Embryonic facial prominence (tissue), 1 donor: ENCODE results near the gene SLC2A4.
"Not testable (repeated sequence)": the region's sequence is repeated elsewhere in the genome, so short reads cannot be mapped to it uniquely, and the experiment has no call there.

Experiments
- DNase-seq: peaks from one replicate; pipeline ENCODE4 v3.0.0-alpha.2; 2016; ENCODE audit errors: extremely low spot score

Gene SLC2A4

DNA sequence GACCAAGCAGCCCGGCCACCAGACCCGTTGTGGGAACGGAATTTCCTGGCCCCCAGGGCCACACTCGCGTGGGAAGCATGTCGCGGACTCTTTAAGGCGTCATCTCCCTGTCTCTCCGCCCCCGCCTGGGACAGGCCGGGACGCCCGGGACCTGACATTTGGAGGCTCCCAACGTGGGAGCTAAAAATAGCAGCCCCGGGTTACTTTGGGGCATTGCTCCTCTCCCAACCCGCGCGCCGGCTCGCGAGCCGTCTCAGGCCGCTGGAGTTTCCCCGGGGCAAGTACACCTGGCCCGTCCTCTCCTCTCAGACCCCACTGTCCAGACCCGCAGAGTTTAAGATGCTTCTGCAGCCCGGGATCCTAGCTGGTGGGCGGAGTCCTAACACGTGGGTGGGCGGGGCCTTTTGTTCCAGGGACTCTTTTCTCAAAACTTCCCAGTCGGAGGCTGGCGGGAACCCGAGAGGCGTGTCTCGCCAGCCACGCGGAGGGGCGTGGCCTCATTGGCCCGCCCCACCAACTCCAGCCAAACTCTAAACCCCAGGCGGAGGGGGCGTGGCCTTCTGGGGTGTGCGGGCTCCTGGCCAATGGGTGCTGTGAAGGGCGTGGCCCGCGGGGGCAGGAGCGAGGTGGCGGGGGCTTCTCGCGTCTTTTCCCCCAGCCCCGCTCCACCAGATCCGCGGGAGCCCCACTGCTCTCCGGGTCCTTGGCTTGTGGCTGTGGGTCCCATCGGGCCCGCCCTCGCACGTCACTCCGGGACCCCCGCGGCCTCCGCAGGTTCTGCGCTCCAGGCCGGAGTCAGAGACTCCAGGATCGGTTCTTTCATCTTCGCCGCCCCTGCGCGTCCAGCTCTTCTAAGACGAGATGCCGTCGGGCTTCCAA, at the start of gene SLC2A4:
Gene SLC2A4, plus strand, starts transcription at position 645 of the 879 bp plus-strand sequence. Its CDS starts 217 bp downstream, at position 862.
- DNase-seq = peak; percentile 85

DNA sequence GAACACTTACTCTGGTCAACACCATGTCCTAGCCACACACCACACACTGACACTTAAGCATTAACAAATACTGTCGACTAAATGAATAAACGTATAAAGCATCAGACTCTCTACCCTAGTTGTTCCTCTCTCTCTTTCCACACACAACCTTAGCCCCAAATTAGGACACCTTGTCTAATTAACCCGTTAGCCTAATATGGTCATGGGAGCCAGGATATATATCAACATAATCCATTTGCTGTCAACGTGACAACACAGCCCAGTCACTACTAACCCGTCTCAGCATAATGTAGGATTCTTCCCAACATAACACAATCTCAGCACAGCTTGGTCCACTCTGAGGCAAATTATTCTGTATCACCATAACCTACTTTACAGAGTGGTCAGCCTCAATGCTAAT, 49.4 kb upstream of the SLC2A4 start:
- DNase-seq = no peak

DNA sequence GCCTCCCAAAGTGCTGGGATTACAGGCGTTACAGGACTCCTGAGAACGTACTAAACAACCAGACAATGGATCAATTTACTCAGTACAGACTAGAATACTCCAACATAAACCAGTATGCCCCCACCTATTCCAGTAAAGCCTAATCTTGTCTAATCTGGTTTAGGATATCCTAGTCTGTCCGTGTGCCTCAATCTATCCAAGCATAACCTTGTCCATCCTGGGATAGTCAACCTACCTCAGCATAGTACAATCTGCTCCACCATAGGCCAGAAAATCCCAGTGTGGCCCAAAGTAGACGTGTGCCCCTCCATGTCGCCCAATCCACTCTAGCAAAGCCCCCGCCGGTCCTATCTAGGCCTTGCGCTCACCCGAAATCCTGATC, 47.8 kb upstream of the SLC2A4 start:
- DNase-seq = no peak

DNA sequence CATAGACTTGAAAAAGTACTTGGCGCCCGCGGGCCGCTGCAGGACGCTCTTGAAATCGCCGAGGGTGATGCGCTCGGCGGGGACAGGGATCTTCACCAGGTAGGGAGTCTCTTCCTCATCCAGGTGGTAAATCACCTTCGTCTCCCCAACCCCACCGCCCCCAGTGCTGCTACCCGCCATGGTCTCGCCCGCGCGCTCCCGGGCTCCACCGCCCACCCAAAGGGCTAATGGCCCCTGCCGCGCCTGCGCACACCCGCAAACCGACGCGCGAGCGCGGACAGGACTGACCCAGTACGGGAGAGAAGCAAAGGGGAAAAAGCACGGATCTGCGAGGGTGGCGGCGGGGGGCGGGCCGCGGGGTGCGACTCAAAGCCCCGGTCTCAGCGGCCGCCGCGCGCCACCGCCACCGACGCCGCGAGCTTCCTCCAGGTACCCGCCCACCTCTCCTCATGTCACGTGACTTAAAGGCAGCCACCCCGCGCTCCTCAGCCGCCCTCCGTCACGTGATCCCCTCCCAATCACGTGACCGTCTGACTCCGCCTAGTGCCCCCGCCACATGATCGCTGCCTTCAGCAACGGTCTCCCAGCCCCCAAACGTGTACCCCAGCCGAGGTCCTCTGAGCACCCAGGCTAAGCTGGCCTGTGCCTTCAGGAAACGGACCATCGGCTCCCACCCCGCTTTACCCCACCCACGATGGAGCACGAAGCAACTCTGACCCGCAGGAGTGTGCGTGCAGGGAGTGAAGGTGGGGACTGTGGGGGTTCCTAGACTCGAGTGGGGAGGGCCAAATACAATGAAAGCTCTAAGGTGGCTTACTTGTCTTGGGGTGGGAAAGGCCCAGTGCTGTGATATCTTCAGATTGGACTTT, 47.2 kb upstream of the SLC2A4 start, which contains the start of gene DVL2:
Gene DVL2, minus strand, starts transcription at position 435 of the 869 bp plus-strand sequence. Its CDS starts 255 bp downstream, at position 180.
- peak; percentile 97 for DNase-seq

DNA sequence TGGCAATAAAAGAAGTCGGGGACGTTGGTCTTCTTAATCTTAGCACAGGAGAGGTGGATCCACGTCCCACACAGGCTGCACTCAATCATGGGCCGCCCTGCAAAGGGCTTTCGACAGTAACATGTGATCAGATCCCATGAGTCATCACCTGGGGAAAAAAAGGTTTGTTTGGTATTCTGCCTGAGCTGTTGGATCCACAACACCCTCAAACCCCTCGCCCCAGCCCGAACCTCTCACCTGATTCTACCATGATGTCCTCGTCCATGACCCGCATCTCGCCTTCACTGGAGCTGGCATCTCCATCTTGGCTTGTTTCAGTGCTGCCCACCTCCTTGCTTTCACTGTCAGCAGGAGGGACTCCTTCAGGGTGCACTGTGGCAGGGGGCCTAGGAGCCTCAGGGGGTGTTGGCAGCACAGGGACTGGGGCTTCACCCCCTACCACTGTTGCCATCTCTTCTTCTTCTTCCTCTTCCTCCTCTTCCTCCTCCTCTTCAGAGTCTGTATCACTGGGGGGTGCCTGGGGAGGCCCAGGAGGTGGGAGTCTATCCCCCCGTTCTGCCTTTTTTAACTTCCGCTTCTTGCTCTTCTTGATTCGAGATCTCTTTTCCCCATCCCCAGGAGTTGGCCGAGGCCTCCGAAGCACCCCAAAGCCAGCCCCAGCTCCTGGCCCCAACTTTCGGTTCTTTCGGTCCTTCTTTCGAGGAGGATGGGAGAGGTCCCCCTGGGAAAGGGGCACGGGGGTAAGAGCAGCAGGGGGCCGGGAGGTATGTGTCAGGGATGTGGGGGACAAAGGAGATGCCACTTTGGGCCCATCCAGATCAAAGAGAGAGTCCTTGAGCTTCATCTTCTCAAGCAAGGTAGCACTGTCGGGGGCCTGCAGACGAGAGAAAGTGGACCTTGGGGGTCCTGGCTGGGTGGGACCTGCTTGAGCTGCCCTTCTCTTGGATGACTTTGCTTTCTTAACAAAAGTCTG, 45.5 kb upstream of the SLC2A4 start:
- no peak for DNase-seq

DNA sequence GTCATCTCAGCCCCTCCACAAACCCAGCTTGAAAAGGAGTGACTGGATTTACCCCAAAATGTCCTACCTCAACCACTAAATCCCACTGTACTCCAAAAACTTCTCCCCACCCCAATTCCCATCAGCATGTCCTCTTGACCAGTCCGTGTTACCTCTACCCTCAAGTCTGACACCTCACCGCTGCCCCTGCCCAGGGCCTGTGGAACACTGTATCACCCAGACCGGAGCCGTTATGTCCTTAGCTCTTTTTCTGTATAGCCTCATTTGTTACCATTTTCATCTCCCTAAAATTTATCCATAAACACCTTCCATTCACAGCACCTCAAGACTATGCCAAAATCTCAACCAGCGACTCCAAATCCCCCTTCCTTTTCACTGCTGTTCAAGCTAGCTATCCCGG, 44.7 kb upstream of the SLC2A4 start:
- DNase-seq = no peak

DNA sequence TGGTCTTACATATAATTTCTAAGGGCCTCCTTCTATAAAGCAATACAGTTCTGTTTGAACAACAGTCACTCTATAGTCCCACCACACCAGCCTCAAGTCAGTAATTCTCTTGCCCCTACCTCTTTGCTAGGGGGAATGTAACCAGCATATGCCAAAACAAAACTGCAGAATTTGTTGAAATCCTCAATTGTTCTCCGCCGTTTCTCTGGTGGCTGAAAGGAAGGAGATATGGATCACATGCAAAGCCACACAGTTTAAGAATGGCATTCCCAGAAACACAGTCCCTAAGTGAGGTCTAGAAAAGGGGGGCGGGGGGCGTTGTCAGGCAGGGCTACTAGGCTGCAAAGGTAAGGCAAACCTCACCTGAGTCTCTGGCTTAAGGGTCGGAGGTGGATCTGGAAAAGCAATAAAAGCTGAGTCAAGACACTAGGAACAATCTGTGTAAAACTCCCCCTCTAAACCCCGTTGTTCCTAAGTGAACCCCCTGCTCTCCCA, 44.2 kb upstream of the SLC2A4 start:
- no peak for DNase-seq

DNA sequence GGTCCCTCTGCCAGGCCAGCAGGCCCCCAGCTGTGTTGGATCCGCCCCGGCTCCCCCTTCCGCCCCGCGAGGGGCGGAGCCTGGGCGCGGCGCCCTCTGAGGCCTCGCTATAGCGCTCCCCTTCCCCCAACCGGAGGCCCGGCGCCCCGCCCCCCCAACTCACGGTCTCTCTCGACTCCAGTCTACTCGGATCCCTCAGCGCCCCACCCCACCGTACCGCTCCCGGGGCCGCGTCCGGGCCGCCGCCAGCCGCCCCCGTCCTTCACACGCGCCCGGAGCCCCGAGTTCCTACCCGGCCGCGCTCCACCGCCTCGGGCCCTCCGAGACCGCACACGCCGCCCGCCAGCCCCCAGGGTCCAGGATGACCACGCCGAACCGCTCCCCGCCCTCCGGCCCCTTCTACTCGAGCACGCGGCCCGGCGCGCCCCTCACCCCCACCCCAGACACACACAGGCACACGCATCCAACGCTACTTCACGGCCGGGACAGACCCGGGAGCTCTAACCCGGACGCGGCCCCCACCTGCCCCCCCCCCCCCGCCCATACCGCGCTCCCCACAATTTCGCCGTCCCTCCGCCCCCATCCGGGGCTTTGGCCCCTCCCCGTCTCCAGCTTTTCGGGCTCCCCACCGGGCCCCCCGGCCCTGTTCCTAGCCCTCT, 43.6 kb upstream of the SLC2A4 start:
- DNase-seq = no peak

DNA sequence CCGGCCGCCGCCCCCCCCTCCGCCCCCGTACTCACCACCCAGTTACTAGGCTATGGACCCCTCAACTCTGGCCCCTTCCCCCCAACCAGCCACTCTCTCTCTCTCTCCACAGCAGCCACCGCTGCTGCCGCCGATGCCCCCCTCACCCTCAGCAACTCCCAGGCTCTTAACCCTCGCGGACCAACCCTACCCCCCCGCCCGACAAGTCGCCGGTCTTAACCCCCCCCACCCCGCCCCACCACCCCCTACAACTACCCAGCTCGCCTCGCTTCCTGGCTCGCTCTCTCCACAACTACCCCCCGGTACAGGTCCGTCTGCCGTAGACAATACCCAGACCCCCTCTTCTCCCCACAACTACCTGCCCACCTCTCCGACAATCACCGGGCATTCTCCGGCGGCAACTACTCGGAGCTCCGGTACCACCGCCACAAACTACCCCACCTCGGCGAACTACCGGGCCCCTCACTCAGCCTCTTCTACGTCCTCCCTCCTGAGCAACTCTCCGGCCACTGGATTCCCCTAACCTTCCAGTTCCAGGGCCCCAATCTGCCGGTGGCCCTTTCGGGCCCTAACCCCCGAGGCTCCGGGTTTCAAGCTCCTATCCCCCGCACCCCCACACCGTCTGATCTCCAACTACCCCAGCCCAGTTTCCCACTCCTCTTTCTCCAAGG, 43.0 kb upstream of the SLC2A4 start:
- no peak for DNase-seq

DNA sequence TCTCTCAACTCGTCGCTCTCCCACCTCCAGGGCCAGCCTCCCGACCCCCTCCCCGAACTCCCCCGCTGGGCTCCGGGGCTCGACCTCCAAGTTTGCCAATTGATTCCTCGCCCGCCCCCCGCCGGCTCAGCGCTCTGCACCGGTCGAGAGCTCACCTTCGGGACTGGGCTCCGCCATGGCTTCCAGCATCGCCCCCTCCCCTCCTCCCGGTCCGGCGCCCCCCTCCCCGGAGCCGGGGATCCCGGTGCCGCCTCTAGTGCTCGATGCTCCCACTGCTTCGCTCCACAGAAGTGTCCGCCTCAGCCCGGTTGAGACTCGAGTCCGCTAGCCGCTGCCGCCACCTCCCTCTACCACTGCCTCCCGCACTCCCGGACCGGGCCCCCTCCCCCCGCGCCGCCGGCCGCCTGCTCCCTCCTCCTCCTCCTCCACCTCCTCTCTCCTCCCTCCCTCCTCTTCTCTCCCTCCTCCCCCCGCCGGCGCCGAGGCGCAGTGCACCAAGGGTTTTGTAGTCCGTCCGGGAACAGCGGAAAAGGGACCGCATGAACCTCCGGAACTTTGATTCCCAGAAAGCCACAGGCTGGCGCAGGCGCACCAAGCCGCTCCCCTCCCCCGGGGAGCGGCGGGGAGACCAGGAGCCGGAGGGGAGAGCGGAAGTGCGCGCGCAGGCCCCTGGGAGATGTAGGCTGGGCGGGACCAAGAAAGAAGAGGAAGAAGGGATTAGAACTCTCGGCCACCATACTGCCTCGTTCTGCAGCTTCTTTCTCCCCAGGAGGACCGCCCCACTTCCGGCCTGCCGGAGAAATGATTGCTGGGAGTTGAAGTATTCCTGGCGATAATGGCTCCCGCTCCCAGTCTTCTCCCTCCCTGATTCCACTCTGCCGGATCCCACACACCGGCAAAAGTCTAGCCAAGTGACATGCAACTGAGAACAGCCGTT, 42.2 kb upstream of the SLC2A4 start, which contains the start of gene PHF23:
Gene PHF23, minus strand, starts transcription at position 367 of the 937 bp plus-strand sequence. Its CDS starts 178 bp downstream, at position 189.
- peak; percentile 99 for DNase-seq

DNA sequence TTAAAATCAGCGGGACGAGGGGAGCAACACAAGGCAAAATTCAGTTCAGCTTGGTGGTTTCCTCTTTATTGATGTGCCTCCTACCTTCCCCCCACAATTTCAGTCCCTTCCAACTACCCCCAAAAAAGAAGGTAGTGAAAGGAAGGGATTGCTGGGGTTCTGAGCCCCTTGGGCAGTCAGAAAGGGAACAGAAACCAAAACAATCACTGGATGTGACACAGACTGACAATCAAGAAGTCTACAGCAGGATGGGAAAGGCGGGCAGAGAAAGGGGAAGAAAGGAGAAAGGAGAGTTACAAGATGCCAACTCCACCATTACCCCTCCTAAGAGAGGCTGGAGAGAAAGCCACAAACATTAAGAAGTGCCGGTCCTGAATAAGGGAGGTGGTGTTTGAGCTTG, 41.1 kb upstream of the SLC2A4 start:
- no peak for DNase-seq

DNA sequence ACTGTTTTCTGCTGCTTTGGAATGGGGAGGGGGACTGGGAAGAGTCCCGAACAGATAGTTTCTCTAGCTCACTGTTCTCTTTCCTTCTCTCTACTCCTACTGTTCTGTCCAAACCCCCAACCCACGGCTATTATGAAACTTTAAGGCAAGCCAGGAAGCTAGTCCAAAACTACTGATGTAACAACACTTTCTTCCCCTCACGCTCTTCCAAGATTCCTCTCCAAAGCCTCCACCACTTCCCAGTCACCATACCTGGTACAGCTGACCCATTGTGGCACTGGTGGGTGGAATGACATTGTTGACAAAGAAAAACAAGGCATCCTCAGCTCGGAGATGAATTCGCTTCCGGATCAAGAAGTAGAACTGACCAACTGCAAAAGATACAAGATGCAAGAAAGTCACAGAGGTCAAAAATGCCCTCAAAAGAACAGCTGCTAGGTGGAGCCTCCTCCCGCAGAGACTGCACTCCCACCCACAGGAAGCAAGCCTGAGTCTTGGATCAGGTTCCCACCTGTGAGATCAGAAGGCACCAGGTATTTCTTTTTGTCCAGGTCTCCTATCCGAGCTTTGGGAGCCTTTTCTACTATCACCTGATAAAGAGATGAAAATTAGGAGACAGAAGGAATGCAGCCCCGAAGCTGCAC, 40.3 kb upstream of the SLC2A4 start:
- no peak for DNase-seq

DNA sequence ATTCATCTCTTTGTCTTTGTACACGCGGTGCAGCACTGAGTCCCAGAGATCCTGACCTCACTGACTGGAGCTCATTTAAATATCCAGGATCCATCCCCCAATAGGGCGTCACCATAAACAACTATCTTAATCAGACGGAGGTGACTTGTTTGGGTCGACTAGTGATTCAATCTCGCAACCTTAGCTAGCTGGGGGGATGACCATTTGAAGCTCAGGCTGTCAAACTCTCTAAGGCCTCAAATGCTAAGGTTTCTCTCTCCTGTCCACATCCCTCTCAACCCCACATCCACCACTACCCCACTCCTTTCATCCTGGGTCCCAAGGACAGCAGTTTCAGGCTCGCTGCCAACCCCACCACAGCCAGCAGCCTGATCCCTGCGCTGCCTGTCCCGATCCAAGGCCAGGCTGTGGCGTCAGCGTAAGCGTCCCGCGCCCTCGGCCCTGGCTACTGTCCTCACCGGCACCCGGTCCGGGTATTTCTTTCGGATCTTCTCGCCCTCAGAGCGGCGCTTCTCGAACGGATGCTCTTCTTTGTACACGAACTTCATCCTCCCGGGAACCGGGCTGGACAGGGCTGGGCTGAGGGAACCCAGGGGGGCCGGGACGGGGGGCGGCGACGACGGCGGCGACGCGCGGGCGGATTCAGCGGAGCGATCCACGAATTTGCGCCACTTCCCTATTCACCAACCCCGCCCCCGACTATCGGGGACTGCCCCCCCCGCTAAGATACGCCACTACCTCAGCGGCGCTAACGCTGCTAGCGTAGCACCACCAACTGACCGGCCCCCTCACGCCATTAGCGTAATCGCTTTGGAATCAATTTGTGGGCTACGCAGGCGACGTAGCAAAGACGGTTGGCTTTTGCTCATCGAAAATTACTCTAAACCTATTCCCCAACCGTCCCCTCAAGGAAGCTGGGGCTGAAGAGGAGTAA, 39.5 kb upstream of the SLC2A4 start, which contains the start of gene GABARAP:
Gene GABARAP, minus strand, starts transcription at position 667 of the 934 bp plus-strand sequence. Its CDS starts 119 bp downstream, at position 548.
- peak; percentile 84 for DNase-seq

DNA sequence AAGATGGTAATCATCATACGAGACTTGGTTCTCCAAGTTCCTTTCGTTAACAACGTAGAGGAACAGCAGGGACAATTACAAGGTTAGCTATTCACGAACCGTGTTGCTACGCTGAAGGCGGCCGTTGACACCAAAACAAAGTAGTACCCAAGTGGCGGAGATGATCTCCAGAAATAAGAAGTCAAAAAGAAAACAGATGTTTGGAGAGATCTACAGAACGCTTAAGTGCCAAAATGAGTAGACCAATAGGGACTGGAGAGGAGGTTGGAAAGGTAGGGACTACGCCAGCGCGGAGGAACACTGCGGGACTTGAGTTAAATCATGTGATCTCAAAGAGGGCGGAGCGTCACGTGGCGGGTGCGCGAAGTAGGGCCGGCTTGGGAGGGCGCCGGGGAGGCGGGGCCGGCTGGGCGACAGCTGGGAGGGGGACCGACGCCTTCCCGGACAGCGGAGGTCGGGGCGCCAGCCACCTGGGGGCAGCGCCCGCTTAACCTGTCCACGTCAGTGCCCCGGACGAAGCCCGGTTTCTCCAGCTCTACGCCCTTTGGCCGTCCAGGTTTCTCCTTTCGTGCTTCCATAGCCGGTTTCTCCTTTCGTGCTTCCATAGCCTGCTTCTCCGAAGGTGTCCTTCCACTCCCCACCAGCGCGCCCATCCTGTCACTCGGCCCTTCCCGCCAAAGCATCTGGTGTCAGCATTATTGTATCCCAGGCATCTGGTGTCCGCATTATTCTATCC, 38.6 kb upstream of the SLC2A4 start:
- peak; percentile 93 for DNase-seq

DNA sequence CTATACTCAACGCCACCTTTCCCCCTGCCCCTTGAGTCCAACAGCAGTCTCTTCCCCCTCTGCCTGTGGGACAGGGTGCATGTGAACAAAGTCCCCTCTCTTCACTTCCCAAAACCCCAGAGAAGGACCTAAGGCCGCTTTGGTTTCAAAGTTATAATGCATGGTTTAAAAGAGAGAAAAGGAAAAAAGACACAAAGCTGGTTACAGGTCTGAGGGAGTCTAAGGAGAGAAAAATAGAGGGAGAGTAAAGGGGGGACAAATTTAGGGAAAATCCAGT, 38.1 kb upstream of the SLC2A4 start:
- DNase-seq = no peak

DNA sequence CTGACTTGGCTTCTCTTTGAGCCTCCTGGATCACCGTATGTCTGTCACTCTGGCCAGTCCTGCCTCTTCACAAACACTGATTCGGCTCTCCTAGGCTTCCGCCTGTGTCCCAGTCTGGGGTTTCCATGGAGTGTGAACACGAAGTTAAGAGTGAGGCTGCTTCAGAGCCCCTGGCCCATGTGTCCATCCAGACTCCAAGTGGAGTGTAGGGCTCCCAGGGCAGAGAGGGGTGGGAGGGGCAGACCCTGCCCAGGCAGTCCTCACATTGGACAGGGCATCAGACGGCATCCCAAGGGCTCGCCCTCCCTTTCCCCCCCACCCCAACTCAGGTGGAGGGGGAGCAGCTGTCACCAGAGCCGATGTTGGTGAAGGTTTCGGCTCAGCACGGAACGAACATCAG, 37.7 kb upstream of the SLC2A4 start:
- not testable (repeated sequence) for DNase-seq

DNA sequence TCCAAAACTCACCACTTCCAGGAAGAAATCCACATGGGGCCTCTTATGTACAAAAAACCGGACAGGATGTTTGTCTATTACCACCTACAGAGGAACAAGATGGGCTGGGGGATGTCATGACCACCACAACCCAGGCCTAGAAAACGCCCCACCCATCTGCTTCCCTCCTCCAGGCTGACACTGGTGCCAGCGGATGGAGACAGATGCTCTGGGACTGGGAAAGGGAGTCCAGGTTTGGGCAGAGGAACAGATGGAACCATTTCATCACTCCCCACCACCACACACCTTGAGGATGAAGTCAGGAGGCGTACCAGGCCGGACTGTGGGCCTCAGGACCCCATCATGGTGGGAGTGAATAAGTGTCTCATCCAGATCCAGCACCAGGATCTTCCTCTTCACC, 34.7 kb upstream of the SLC2A4 start:
- DNase-seq = no peak
